ENCODE results near the gene FBXW4.
A peak's percentile ranks its signal among the peaks of the same experiment; 100 is the strongest.

FBXW4 gene

GRCh38 chr10:101595591-101596433 is 99.2 kb downstream of the FBXW4 start:
- TF ChIP-seq FOXM1 (IDR thresholded peaks at IDR 0.05; ENCODE audit: borderline replicate concordance, low read depth) (no peak), ZBTB7A (IDR thresholded peaks at IDR 0.05; ENCODE audit: low read depth) (no peak), TEAD4 (IDR thresholded peaks at IDR 0.05) (no peak), RAD21 (IDR thresholded peaks at IDR 0.05; ENCODE audit: low read depth) (no peak), EGR1 (IDR thresholded peaks at IDR 0.05) (no peak), CREB1 (IDR thresholded peaks at IDR 0.05; ENCODE audit: low read depth) (no peak), EP300 (IDR thresholded peaks at IDR 0.05; ENCODE audit: borderline replicate concordance) (no peak), YY1 (IDR thresholded peaks at IDR 0.05; ENCODE audit: low read depth) (no peak), TCF12 (IDR thresholded peaks at IDR 0.05; ENCODE audit: low read depth) (no peak), NFIC (IDR thresholded peaks at IDR 0.05) (no peak), REST (IDR thresholded peaks at IDR 0.05; ENCODE audit: low read depth) (no peak), CEBPB (IDR thresholded peaks at IDR 0.05) (no peak), TAF1 (IDR thresholded peaks at IDR 0.05; ENCODE audit: low read depth) (no peak)
- TF ChIP-seq, protein P1, sequence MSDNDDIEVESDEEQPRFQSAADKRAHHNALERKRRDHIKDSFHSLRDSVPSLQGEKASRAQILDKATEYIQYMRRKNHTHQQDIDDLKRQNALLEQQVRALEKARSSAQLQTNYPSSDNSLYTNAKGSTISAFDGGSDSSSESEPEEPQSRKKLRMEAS (IDR thresholded peaks at IDR 0.05), result no peak
- TF ChIP-seq, protein P2, sequence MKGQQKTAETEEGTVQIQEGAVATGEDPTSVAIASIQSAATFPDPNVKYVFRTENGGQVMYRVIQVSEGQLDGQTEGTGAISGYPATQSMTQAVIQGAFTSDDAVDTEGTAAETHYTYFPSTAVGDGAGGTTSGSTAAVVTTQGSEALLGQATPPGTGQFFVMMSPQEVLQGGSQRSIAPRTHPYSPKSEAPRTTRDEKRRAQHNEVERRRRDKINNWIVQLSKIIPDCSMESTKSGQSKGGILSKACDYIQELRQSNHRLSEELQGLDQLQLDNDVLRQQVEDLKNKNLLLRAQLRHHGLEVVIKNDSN (IDR thresholded peaks at IDR 0.05), result no peak

GRCh38 chr10:101588879-101589278 is 106.1 kb downstream of the FBXW4 start:
- TF ChIP-seq TAF1 (IDR thresholded peaks at IDR 0.05; ENCODE audit: low read depth) (no peak), TEAD4 (IDR thresholded peaks at IDR 0.05) (no peak), EGR1 (IDR thresholded peaks at IDR 0.05) (no peak), RAD21 (IDR thresholded peaks at IDR 0.05; ENCODE audit: low read depth) (no peak), CREB1 (IDR thresholded peaks at IDR 0.05; ENCODE audit: low read depth) (no peak)
- TF ChIP-seq, protein P2 (IDR thresholded peaks at IDR 0.05), result no peak

DNA sequence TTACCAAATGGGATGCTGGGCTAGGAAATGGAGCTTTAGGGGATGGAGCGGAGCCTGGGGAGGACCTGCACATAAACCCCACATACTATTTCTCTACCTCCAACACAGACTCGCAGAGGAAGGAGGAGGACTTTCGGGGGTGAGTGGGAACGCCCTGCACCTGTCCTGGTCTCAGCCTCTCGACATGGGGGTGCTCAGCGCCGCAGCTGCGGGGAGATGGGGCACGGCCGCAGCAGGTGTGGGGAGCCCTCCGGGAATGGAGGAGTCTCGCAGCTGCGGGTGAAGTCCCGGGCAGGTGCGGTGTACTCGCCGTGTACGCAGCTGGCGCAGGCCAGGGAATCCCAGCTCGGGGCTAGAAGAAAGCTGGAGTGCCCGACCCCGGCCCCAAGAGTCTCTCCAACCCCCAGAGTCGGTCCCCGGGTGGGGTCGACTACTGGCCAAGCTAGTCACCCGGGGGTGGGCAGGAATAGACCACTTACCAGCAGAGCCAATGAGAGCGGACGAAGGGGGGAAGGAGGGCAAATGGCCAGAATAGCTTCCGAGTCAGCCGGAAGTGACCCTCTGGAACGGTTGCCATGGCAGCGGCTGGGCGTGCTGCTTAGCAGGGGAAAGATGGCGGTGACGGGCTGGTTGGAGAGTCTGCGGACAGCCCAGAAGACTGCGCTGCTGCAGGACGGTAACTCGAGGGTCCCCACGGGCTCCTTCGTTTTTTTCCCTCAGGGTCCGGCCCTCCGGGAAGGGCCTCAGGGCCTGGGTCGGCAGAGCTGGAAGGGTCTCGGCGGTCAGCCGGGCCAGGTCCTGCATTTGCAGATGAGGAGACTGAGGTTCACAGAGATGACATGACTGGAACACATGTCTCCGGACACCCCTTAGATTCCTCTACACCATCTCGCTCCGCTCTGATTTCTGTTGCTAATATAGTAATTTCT is 107.0 kb downstream of the FBXW4 start, which contains the start of the genes DPCD and POLL:
Gene DPCD (plus strand): TSS at position 597 of the 929 bp plus-strand sequence. CDS start 16 bp downstream, at position 613.
Gene POLL (minus strand): TSS at position 533 of the 929 bp plus-strand sequence. CDS start 897 bp downstream, outside the sequence.
- TF ChIP-seq, protein P1 (IDR thresholded peaks at IDR 0.05), result peak; percentile 67
- TF ChIP-seq TCF12 (IDR thresholded peaks at IDR 0.05; ENCODE audit: low read depth), result peak; percentile 39; the same call in 1 of the 2 replicates
- no peak for TF ChIP-seq NFIC (IDR thresholded peaks at IDR 0.05)
- TF ChIP-seq TEAD4 (IDR thresholded peaks at IDR 0.05), result no peak
- TF ChIP-seq ZBTB7A (IDR thresholded peaks at IDR 0.05; ENCODE audit: low read depth), result peak; percentile 93
- TF ChIP-seq YY1 (IDR thresholded peaks at IDR 0.05; ENCODE audit: low read depth), result peak; percentile 96
- peak; percentile 65 for TF ChIP-seq EGR1 (IDR thresholded peaks at IDR 0.05)
- TF ChIP-seq TAF1 (IDR thresholded peaks at IDR 0.05; ENCODE audit: low read depth), result peak; percentile 90
- no peak for TF ChIP-seq CEBPB (IDR thresholded peaks at IDR 0.05)
- TF ChIP-seq FOXM1 (IDR thresholded peaks at IDR 0.05; ENCODE audit: borderline replicate concordance, low read depth), result no peak; the same call in 1 of the 2 replicates

GRCh38 chr10:101585841-101586240 is 109.1 kb downstream of the FBXW4 start:
- TF ChIP-seq, protein P1 (IDR thresholded peaks at IDR 0.05), result no peak
- no peak for TF ChIP-seq TCF12 (IDR thresholded peaks at IDR 0.05; ENCODE audit: low read depth)
- TF ChIP-seq REST (IDR thresholded peaks at IDR 0.05; ENCODE audit: low read depth), result no peak
- TF ChIP-seq NFIC (IDR thresholded peaks at IDR 0.05), result no peak
- TF ChIP-seq CREB1 (IDR thresholded peaks at IDR 0.05; ENCODE audit: low read depth), result no peak
